Panc1 (cell line): ENCODE data around the gene SPEM2. TPM values are rescaled to one million over a fixed set of nuclear protein-coding genes. Genes with fewer than 3 reads are reported as not detected.

ENCODE experiments used
- ATAC-seq: fragments of 200-7000 bp; cut with Tn5 transposase; 2 replicates; pipeline ENCODE4 v1.9.1; 2020; ENCODE audit warnings: mild to moderate bottlenecking, moderate library complexity
- BruUV-seq: library from RNA; stranded (reverse); fragments of 400-500 nt; replicated peaks from 2 replicates; lab custom pipeline; 2021; lab: Mats Ljungman, UMichigan
- CTCF ChIA-PET: fragments of 300-600 bp; sonication (Branson Sonifier 250); formaldehyde crosslinking; loops from one replicate; lab custom pipeline; 2022; ENCODE audit warnings: antibody characterized with exemption; lab: Charles Lee
- POLR2A ChIA-PET: fragments of 300-600 bp; sonication (Branson Sonifier 250); formaldehyde crosslinking; loops from one replicate; lab custom pipeline; 2022; ENCODE audit warnings: antibody characterized with exemption; lab: Charles Lee
- DNase-seq: peaks from one replicate; pipeline ENCODE4 v3.0.0-alpha.2; 2010; ENCODE audit warnings: low read depth, low spot score
- H3K27ac ChIP-seq: 2 replicates; pipeline ENCODE4 v1.5.1; 2011; ENCODE audit warnings: mild to moderate bottlenecking, low read length, inconsistent platforms
- H3K27me3 ChIP-seq: fragments of 200-500 bp; sonication (Bioruptor generic); 2 replicates; pipeline ENCODE4 v1.6.0; 2014; ENCODE audit warnings: low read length, inconsistent platforms; ENCODE audit not compliant: control insufficient read depth, insufficient read depth
- H3K36me3 ChIP-seq: fragments of 200-500 bp; sonication (Bioruptor generic); 2 replicates; pipeline ENCODE4 v1.5.1; 2014; ENCODE audit warnings: inconsistent platforms, mild to moderate bottlenecking, low read length, moderate library complexity; ENCODE audit not compliant: control insufficient read depth, insufficient read depth
- H3K4me1 ChIP-seq: 2 replicates; pipeline ENCODE4 v1.5.1; 2011; ENCODE audit warnings: inconsistent platforms, mild to moderate bottlenecking, low read length, moderate library complexity; ENCODE audit not compliant: control insufficient read depth, insufficient read depth
- H3K4me3 ChIP-seq, 2 experiments: 2 replicates each; pipeline ENCODE4 v1.5.1; 2011 to 2012; ENCODE audit warnings: low read depth in 2 of 2, low read length in 2 of 2, mild to moderate bottlenecking in 2 of 2, inconsistent platforms in 1 of 2, moderate library complexity in 1 of 2
- H3K9me3 ChIP-seq: fragments of 200-500 bp; sonication (Bioruptor generic); 2 replicates; pipeline ENCODE4 v1.5.1; 2014; ENCODE audit warnings: low read depth, mild to moderate bottlenecking, inconsistent platforms, low read length, moderate library complexity; ENCODE audit not compliant: control insufficient read depth, insufficient read depth
- POLR2AphosphoS5 ChIP-seq: IDR thresholded peaks from 2 replicates; pipeline ENCODE4 v1.6.1; 2012; ENCODE audit warnings: mild to moderate bottlenecking, low read depth, low read length, moderate library complexity
- SIN3A ChIP-seq: IDR thresholded peaks from 2 replicates; pipeline ENCODE4 v1.6.1; 2012; ENCODE audit warnings: low read depth, mild to moderate bottlenecking, low read length, moderate library complexity, borderline replicate concordance; ENCODE audit not compliant: insufficient read depth
- TCF7L2 ChIP-seq: IDR thresholded peaks from 2 replicates; pipeline ENCODE4 v1.6.1; 2011; ENCODE audit warnings: mild to moderate bottlenecking, low read depth, low read length, inconsistent platforms
- in situ Hi-C: cut with HindIII; loops from 2 replicates; pipeline ENCODE4 v1.10.0; 2016; ENCODE audit warnings: low sequenced_read_pairs, low pct_unique_long_range_greater_than_20kb
- intact Hi-C: fragments of 100-400 bp; cut with micrococcal nuclease; formaldehyde crosslinking; loops from one replicate; pipeline ENCODE4 v1.10.0; 2022; ENCODE audit not compliant: unreplicated experiment
- total RNA-seq: library from RNA; stranded (reverse); gene quantifications from one replicate; pipeline ENCODE4 v1.2.1, GENCODE V29; 2021; ENCODE audit not compliant: unreplicated experiment
- TF ChIP-seq, protein P1 (sequence below), 2 experiments: IDR thresholded peaks; 2 replicates each; pipeline ENCODE4 v1.6.1; 2011 to 2012; ENCODE audit warnings: low read depth in 2 of 2, control low read depth in 1 of 2, low read length in 1 of 2, mild to moderate bottlenecking in 1 of 2, moderate library complexity in 1 of 2; ENCODE audit not compliant: insufficient read depth in 1 of 2
- TF ChIP-seq, protein P2 (sequence below): fragments of 450-650 bp; IDR thresholded peaks from 2 replicates; pipeline ENCODE4 v1.5.1; 2017; ENCODE audit warnings: mild to moderate bottlenecking

Gene SPEM2
- total RNA-seq, 1 experiment from 2014 or later, result not detected

DNA sequence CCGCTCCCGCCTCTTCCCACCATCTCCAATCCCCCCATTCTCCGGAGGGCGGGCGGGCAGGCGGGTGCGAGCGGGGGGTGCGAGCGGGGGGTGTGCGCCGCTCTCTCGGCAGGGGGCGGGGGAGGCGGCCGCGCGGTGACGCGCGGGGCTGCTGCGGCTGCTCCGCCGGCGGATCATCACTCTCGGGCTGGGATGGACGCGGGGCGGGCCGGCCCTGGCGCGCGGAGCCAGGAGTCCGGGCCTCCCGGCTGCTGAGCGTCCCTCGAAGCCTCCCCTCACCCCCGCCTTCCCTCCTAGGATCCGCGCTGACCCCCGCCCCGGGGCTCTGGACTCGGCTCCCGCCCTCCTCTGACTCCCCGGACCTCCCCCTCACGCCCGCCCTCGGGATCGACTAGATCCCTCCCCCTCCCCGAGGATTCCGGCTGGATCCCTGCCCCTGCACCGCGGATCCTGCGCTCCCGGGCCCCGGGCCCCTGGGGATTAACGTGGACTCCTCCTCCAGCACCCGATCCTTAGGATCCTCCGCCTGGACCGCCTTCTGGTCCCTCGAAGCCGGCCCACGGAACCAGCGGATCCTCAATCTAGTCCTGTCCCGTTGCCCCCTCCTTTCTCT, 20.6 kb upstream of the SPEM2 start:
- Histone ChIP-seq H3K27me3 (no peaks in the 10 kb centered on the region), H3K36me3 (no peaks in the 10 kb centered on the region), H3K9me3 (no peaks in the 10 kb centered on the region), H3K27ac (peak overlapping the region; percentile 57), H3K4me1 (peaks cover 3% of the 10 kb centered on the region), H3K4me3 (peak overlapping the region; percentile 61 to 63)
- ChIA-PET CTCF (interaction anchor here (0.7 kb wide), 1 partner anchor 49 kb away, joined by 4 read pairs; no protein-coding TSS in a partner anchor), POLR2A (interaction anchor here (0.6 to 0.8 kb wide), 2 partner anchors 80 to 1964 kb away, joined by 3 read pairs; partner anchors contain the start of gene POLR2A)
- ATAC-seq, result peak; percentile 38
- intact Hi-C loops (no loop called here), in situ Hi-C loops (no loop called here)
- DNase-seq, result no peak
- TF ChIP-seq, protein P1, sequence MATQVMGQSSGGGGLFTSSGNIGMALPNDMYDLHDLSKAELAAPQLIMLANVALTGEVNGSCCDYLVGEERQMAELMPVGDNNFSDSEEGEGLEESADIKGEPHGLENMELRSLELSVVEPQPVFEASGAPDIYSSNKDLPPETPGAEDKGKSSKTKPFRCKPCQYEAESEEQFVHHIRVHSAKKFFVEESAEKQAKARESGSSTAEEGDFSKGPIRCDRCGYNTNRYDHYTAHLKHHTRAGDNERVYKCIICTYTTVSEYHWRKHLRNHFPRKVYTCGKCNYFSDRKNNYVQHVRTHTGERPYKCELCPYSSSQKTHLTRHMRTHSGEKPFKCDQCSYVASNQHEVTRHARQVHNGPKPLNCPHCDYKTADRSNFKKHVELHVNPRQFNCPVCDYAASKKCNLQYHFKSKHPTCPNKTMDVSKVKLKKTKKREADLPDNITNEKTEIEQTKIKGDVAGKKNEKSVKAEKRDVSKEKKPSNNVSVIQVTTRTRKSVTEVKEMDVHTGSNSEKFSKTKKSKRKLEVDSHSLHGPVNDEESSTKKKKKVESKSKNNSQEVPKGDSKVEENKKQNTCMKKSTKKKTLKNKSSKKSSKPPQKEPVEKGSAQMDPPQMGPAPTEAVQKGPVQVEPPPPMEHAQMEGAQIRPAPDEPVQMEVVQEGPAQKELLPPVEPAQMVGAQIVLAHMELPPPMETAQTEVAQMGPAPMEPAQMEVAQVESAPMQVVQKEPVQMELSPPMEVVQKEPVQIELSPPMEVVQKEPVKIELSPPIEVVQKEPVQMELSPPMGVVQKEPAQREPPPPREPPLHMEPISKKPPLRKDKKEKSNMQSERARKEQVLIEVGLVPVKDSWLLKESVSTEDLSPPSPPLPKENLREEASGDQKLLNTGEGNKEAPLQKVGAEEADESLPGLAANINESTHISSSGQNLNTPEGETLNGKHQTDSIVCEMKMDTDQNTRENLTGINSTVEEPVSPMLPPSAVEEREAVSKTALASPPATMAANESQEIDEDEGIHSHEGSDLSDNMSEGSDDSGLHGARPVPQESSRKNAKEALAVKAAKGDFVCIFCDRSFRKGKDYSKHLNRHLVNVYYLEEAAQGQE (IDR thresholded peaks at IDR 0.05; ENCODE audit: insufficient read depth in 1 of 2, low read depth in 2 of 2, low read length in 1 of 2), result no peak
- TF ChIP-seq, protein P2, sequence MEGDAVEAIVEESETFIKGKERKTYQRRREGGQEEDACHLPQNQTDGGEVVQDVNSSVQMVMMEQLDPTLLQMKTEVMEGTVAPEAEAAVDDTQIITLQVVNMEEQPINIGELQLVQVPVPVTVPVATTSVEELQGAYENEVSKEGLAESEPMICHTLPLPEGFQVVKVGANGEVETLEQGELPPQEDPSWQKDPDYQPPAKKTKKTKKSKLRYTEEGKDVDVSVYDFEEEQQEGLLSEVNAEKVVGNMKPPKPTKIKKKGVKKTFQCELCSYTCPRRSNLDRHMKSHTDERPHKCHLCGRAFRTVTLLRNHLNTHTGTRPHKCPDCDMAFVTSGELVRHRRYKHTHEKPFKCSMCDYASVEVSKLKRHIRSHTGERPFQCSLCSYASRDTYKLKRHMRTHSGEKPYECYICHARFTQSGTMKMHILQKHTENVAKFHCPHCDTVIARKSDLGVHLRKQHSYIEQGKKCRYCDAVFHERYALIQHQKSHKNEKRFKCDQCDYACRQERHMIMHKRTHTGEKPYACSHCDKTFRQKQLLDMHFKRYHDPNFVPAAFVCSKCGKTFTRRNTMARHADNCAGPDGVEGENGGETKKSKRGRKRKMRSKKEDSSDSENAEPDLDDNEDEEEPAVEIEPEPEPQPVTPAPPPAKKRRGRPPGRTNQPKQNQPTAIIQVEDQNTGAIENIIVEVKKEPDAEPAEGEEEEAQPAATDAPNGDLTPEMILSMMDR, result no peak
- TF ChIP-seq POLR2AphosphoS5 (no peak), SIN3A (no peak), TCF7L2 (no peak)
- no TSS peak for BruUV-seq

DNA sequence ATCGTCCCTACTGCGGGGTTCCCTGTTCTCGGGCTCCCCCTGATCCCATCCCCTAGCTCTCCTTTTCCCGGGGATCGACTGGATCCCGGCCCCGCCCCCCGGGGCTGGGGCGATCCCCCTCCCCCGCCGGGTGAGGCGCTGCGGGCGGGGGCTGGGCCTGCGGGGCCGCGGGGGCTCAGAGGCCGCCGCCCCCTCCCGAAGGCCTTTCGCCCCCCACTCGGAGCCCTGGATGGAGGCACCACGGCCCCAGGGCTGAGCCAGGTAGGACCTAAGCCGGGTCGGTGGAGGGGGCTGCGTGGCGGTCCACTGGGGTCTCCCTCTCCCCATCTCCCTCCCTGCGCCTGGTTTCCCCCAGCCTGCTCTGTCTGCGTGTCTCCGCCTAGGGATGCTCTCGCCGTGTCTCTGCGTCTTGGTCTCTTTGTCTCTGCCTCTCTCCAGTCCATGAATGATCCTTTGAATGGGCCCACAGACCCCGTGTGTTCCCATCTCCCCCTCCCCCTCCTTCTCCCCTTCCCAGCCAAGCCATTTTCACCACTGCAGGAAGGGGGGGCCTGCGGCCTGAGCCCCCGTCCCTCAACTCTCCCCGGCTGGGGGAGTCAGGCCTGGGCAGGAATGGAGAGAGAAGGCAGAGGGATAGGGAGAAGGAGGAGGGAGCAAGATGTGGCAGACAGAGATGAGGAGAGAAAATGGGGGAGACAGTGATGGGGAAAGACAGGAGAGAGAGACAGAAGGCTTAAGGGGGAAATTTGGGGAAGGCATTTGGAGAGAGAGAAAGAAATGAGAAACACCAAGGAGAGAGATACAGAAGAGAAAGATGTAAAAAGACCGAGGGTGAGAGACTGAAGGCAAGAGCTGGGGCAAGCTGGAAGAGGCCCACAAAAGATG, 19.8 kb upstream of the SPEM2 start:
- peaks cover 3% of the 10 kb centered on the region for H3K4me1 ChIP-seq
- no peaks in the 10 kb centered on the region for H3K27me3 ChIP-seq
- intact Hi-C loops, result no loop called here
- H3K36me3 ChIP-seq, result no peaks in the 10 kb centered on the region
- CTCF ChIA-PET, result no interaction called here
- in situ Hi-C loops, result no loop called here
- TSS peak; percentile 96 for BruUV-seq
- peak overlapping the region; percentile 57 for H3K27ac ChIP-seq
- no peak for DNase-seq
- no peak for ATAC-seq
- no peak for TF ChIP-seq POLR2AphosphoS5
- no peak for TF ChIP-seq TCF7L2
- TF ChIP-seq SIN3A, result no peak
- TF ChIP-seq, protein P2, result no peak
- no peaks in the 10 kb centered on the region for H3K9me3 ChIP-seq
- POLR2A ChIA-PET, result interaction anchor here (0.6 kb wide), 1 partner anchor 11 kb away, joined by 3 read pairs; the partner anchor contains the start of gene PLSCR3
- peak overlapping the region; percentile 61 to 63 for H3K4me3 ChIP-seq
